Astrocyte of the cerebellum (primary cell): ENCODE data around the gene BPTF.
"Not testable (repeated sequence)": the region's sequence is repeated elsewhere in the genome, so short reads cannot be mapped to it uniquely, and the experiment has no call there.

Source experiments
- DNase-seq: peaks from one replicate; pipeline ENCODE4 v3.0.0-alpha.2; 2011; ENCODE audit warnings: low read depth
- H3K4me3 ChIP-seq: 2 replicates; pipeline ENCODE4 v1.5.1; 2011; ENCODE audit warnings: mild to moderate bottlenecking, low read depth, low read length, moderate library complexity
- in situ Hi-C: cut with HindIII; loops from 2 replicates; pipeline ENCODE4 v1.10.0; 2017; ENCODE audit warnings: low sequenced_read_pairs
- TF ChIP-seq, protein P1 (sequence below): IDR thresholded peaks from 2 replicates; pipeline ENCODE4 v1.5.1; 2012; ENCODE audit warnings: low read length, low read depth, moderate library complexity, mild to moderate bottlenecking; ENCODE audit errors: missing control alignments

BPTF gene

DNA sequence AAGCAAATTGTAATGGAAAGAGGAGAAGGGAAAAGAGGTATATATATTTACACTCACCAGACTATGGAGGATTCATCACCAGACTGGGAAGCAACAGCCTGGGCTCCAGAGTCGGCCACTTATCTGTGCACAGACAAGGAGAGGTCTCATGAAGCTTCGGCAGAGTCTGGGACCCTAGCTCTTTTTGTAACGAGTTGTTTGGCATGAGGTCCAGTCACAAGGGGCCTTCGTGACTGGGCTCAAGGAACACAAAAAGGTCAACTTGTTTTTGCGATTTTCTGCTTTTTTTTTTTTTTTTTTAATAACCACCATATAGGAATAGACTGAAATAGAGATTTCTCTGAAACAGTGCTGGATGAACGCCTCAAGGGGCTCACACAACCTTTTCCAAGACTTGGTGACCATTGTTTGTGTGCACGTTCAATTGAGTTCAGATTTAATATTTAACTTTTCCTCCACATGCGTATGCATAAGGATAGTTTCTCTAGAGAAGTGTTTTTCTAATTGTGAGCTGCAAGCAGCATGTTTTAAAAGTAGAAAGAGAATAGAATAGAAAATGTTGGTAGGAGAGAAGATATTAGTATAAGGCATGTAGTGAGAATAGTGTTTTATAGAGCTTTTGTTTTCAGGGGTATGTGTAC lies 25.8 kb downstream of the BPTF start:
- DNase-seq, result no peak
- TF ChIP-seq, protein P1, sequence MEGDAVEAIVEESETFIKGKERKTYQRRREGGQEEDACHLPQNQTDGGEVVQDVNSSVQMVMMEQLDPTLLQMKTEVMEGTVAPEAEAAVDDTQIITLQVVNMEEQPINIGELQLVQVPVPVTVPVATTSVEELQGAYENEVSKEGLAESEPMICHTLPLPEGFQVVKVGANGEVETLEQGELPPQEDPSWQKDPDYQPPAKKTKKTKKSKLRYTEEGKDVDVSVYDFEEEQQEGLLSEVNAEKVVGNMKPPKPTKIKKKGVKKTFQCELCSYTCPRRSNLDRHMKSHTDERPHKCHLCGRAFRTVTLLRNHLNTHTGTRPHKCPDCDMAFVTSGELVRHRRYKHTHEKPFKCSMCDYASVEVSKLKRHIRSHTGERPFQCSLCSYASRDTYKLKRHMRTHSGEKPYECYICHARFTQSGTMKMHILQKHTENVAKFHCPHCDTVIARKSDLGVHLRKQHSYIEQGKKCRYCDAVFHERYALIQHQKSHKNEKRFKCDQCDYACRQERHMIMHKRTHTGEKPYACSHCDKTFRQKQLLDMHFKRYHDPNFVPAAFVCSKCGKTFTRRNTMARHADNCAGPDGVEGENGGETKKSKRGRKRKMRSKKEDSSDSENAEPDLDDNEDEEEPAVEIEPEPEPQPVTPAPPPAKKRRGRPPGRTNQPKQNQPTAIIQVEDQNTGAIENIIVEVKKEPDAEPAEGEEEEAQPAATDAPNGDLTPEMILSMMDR, result no peak
- H3K4me3 ChIP-seq, result no peak overlapping the region
- in situ Hi-C loops, result no loop called here

DNA sequence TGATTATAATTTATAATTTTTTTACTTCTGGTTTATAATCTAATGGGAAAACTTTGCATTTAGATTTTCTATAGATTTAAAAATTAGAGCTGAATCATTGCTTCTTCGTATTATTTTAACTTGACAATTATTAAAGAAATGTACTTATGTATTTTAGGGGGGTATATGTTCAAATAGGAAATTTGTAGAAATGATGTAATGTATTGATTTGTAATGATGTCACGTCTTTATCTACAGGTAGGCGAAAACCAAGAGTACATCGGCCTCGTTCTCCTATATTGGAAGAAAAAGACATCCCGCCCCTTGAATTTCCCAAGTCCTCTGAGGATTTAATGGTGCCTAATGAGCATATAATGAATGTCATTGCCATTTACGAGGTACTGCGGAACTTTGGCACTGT lies 28.4 kb downstream of the BPTF start:
- in situ Hi-C loops, result no loop called here
- TF ChIP-seq, protein P1, result no peak
- no peak overlapping the region for H3K4me3 ChIP-seq
- DNase-seq, result no peak

DNA sequence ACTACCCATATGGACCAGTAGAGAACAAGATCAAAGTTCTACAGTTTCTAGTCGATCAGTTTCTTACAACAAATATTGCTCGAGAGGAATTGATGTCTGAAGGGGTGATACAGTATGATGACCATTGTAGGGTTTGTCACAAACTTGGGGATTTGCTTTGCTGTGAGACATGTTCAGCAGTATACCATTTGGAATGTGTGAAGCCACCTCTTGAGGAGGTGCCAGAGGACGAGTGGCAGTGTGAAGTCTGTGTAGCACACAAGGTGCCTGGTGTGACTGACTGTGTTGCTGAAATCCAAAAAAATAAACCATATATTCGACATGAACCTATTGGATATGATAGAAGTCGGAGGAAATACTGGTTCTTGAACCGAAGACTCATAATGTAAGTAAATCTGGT lies 29.1 kb downstream of the BPTF start:
- no peak overlapping the region for H3K4me3 ChIP-seq
- DNase-seq, result no peak
- in situ Hi-C loops, result no loop called here
- TF ChIP-seq, protein P1, result no peak

DNA sequence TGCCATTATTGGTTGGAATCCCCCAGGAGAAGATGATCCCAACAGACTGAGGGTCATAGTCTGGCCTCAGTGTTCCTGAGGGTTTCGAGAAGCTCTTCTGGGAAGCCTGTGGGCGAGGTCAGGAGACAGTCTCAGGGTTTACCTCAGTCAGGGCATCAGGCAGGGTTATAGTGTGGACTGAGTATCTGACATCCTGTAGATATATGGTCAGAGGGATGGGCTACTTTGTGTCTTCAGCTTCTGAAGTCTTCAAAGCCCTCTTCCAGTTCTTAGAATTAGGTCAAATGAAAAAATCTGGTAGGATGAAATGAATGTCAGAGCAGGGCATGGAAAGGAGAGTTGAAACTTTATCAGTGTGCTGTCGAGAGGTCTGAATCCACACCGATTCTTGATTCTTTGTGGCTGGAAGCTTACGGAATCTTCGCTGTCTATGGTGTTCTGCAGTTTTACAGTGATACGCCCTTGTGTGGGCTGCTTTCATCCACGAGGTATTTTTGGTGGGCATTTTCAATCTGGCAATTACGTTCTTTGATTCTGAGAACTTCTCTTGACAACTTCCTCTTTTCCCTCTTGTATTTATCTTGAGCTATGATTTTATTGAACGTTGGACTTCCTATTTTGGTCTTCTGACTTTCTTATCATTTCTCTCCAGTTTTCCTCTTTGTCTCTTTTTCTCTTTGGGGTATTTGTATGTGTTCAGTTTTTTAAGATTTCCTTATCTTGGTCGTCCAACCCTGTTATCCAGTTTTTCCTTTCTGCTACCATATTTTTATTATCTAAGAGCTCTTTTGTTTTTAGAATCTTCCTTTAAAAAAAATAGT lies 30.4 kb downstream of the BPTF start:
- in situ Hi-C loops, result no loop called here
- no peak overlapping the region for H3K4me3 ChIP-seq
- DNase-seq, result no peak

DNA sequence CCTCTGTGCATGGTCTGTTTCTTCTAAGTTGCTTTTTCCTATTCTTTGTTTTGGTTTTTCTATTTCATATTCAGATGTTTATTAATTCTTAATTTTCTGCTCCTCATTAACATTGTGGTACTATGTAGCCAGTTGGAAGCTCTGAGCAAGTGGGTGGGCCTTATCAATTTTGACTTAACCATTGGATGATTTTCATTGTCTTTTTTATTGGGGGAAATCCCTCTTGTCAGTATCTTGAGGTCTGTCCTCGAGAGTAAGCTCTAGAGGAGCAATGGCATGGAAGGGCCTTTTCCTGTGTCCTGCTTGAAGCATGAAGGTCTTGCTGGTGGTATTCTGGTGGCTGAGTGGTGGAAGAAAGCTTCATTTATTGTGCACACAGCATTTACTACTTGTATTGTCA lies 31.1 kb downstream of the BPTF start:
- H3K4me3 ChIP-seq, DNase-seq, in situ Hi-C loops: not testable (repeated sequence)

More for the DNA sequence above, 30.4 kb downstream of the BPTF start:
- TF ChIP-seq, protein P1, result no peak

DNA sequence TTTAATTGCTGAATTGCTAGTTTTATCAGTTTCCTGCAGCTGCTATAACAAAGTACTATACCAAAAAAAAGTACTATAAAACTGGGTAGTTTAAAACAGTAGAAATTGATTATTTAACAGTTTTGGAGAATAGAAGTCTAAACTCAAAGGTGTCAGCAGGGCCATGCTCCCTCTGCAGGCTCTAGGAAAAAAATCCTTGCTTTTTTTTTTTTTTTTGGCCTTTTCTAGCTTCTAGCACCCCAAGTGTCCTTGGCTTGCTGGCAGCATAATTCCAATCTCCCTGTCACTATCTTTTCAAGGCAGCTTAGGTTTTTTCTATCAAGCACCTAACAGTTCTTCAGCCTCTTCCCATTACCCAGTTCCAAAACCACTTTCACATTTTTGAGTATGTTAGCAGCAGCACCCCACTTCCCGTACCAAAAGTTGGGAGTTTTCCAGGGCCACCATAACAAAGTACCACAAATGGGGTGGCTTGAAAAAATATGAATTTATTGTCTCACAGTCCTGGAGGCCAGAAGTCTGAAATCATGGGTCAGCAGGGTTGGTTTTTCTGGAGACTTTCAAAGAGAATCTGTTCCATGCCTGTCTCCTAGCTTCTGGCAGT lies 37.4 kb downstream of the BPTF start:
- in situ Hi-C loops, result loop anchor here (5.0 to 10.0 kb wide), 2 partner anchors 60 to 128 kb away; no protein-coding TSS in a partner anchor
- H3K4me3 ChIP-seq, result no peak overlapping the region
- TF ChIP-seq, protein P1, result no peak
- no peak for DNase-seq
